Astrocyte of the spinal cord (primary cell): ENCODE measurements around the gene CTDSP2.

ENCODE experiments used
- DNase-seq: peaks from one replicate; pipeline ENCODE4 v3.0.0; 2011; ENCODE audit warnings: low read depth, low spot score
- H3K4me3 ChIP-seq: 2 replicates; pipeline ENCODE4 v1.5.1; 2011; ENCODE audit warnings: low read depth, mild to moderate bottlenecking, low read length, moderate library complexity
- CTCF ChIP-seq: IDR thresholded peaks from 2 replicates; pipeline ENCODE4 v1.5.1; 2012; ENCODE audit warnings: low read depth, mild to moderate bottlenecking, low read length, inconsistent platforms
- in situ Hi-C: cut with HindIII; loops from 2 replicates; pipeline ENCODE4 v1.10.0; 2017; ENCODE audit warnings: low sequenced_read_pairs

The CTDSP2 gene

GRCh38 chr12:57813111-57813970 is 33.2 kb downstream of the CTDSP2 start:
- no peak for TF ChIP-seq CTCF
- H3K4me3 ChIP-seq: no peak overlapping the region
- in situ Hi-C loops: no loop called here
- peak; percentile 28 for DNase-seq

GRCh38 chr12:57811028-57811755 is 35.3 kb downstream of the CTDSP2 start:
- in situ Hi-C loops: no loop called here
- DNase-seq: no peak
- no peak for TF ChIP-seq CTCF
- H3K4me3 ChIP-seq: no peak overlapping the region

- DNase-seq: peak; percentile 64
- H3K4me3 ChIP-seq: no peak overlapping the region
- in situ Hi-C loops: no loop called here
- no peak for TF ChIP-seq CTCF
Observed at GRCh38 chr12:57810450-57810849, 36.1 kb downstream of the CTDSP2 start.

GRCh38 chr12:57809425-57809824 is 37.1 kb downstream of the CTDSP2 start:
- no peak for TF ChIP-seq CTCF
- no peak overlapping the region for H3K4me3 ChIP-seq
- in situ Hi-C loops: no loop called here
- DNase-seq: no peak

- DNase-seq: no peak
- in situ Hi-C loops: no loop called here
- no peak for TF ChIP-seq CTCF
- no peak overlapping the region for H3K4me3 ChIP-seq
Observed at GRCh38 chr12:57808351-57808750, 38.2 kb downstream of the CTDSP2 start.

GRCh38 chr12:57807285-57807684 is 39.2 kb downstream of the CTDSP2 start:
- in situ Hi-C loops: no loop called here
- TF ChIP-seq CTCF: no peak
- H3K4me3 ChIP-seq: no peak overlapping the region
- DNase-seq: no peak
